ENCODE measurements around the gene SPECC1. TPM values are rescaled to one million over a fixed set of nuclear protein-coding genes. Genes with fewer than 3 reads are reported as not detected.

The SPECC1 gene
- total and polyA plus RNA-seq, 2 donors (not counting 1 experiment from before 2014, with no cell fraction given), result 13.4 to 30.9 TPM

DNA sequence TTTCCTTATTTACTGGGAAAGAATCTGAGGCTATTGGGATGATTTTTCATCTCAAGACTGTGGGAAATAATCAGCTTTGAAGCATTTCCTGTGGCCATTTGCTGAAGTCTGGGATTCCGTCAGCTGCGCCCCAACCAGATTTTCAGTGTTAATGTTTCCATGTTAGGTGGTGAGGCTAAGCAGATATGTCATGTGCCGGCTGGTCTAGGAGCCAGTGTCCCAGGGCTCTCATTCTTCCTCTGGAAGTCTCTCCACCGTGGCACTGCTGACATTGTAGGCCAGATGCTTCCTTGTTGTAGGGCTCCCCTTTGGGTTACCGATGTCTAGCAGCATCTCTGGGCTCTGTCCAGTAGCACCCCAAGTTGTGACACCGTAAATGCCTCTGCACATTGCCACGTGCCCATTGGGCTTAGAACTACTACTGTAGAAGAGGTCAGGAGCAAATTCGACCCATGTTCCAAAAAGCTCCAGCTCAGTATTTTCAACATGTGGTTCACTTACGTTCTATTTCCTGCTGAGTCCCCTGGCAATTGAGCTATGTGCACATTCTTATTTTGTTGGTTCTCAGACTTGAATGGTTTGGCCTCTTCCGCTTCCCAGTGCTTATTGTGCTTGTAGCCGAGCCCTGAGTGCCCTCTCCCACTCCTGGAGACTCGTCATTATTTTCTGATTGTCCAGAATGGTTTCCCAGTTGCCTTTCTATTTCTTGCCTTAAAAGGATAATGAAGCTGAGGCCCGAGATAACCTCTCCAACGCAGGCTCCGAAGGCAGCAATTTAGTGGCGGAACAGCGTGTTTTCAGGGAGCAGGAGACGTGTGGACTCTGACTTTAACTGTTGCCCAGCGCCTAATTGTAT is 82.2 kb downstream of the SPECC1 start:
- H3K27ac ChIP-seq (ENCODE audit: insufficient read depth, low read length), result peak overlapping the region; percentile 51
- H4K20me1 ChIP-seq (ENCODE audit: control insufficient read depth, extremely low read depth, insufficient read depth, low read length), result no peaks in the 10 kb centered on the region
- H3K9me3 ChIP-seq (ENCODE audit: control insufficient read depth, insufficient read depth, low read depth, low read length), result no peaks in the 10 kb centered on the region
- H3K36me3 ChIP-seq (ENCODE audit: control insufficient read depth, insufficient read depth, low read length), result no peaks in the 10 kb centered on the region
- H3K9ac ChIP-seq (ENCODE audit: insufficient read depth, low read length), result no peak overlapping the region
- H3K4me3 ChIP-seq (replicated peaks in 1 of 4; ENCODE audit: control extremely low read depth in 1 of 4, insufficient read depth in 1 of 4, low read depth in 3 of 4, low read length in 4 of 4), result no peak overlapping the region
- H3K79me2 ChIP-seq (ENCODE audit: control insufficient read depth, insufficient read depth, low read length), result no peaks in the 10 kb centered on the region
- peaks cover 7% of the 10 kb centered on the region for H3K4me1 ChIP-seq (ENCODE audit: control insufficient read depth, extremely low read depth, insufficient read depth, low read length)
- H3K27me3 ChIP-seq (ENCODE audit: control insufficient read depth, insufficient read depth, low read length), result no peaks in the 10 kb centered on the region
- H3K4me2 ChIP-seq (ENCODE audit: extremely low read depth, insufficient read depth, low read length), result no peak overlapping the region
- TF ChIP-seq, protein P1, sequence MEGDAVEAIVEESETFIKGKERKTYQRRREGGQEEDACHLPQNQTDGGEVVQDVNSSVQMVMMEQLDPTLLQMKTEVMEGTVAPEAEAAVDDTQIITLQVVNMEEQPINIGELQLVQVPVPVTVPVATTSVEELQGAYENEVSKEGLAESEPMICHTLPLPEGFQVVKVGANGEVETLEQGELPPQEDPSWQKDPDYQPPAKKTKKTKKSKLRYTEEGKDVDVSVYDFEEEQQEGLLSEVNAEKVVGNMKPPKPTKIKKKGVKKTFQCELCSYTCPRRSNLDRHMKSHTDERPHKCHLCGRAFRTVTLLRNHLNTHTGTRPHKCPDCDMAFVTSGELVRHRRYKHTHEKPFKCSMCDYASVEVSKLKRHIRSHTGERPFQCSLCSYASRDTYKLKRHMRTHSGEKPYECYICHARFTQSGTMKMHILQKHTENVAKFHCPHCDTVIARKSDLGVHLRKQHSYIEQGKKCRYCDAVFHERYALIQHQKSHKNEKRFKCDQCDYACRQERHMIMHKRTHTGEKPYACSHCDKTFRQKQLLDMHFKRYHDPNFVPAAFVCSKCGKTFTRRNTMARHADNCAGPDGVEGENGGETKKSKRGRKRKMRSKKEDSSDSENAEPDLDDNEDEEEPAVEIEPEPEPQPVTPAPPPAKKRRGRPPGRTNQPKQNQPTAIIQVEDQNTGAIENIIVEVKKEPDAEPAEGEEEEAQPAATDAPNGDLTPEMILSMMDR (conservative IDR thresholded peaks at IDR 0.05 in 1 of 2, IDR thresholded peaks at IDR 0.05 in 1 of 2; ENCODE audit: low read depth in 1 of 2, low read length in 2 of 2), result no peak
- TF ChIP-seq EZH2 (IDR thresholded peaks at IDR 0.05; ENCODE audit: low read length, missing control alignments), result no peak
- peak overlapping the region; percentile 20 for H2AFZ ChIP-seq (ENCODE audit: low read length)
- DNase-seq (ENCODE audit: low read depth in 2 of 2), result peak; percentile 17 to 76

DNA sequence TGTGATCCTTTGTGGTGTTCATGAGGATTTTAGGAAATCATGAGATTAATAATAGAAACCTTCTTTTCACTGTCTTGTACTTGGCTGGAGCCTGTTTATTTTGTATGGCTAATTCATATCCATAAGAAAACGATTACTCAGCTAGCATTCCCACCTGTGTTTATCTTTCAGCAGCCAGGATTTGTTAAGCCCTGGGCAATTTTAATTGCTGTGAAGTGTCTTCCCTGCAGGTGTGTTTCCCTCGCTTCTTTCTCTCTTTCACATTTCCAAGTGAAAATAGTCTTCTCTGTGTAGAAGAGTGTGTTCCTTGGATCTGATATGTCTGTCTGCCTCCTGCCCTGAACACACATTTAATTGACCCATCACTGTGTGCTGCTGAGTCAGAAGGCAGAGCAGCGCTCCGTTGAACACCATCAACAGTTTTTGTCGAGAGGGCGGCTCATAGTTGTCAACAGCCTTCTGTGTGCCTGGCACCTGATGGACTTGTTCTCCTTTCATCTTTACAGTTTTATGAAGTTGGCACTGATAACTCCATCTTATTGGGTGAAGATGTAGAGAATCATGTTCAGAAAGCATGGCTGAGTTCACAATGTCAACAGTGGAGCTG is 83.2 kb downstream of the SPECC1 start:
- Histone ChIP-seq H3K4me1 (ENCODE audit: control insufficient read depth, extremely low read depth, insufficient read depth, low read length) (peaks cover 7% of the 10 kb centered on the region), H4K20me1 (ENCODE audit: control insufficient read depth, extremely low read depth, insufficient read depth, low read length) (no peaks in the 10 kb centered on the region), H3K36me3 (ENCODE audit: control insufficient read depth, insufficient read depth, low read length) (no peaks in the 10 kb centered on the region), H2AFZ (ENCODE audit: low read length) (no peak overlapping the region), H3K27me3 (ENCODE audit: control insufficient read depth, insufficient read depth, low read length) (no peaks in the 10 kb centered on the region), H3K4me3 (replicated peaks in 1 of 4; ENCODE audit: control extremely low read depth in 1 of 4, insufficient read depth in 1 of 4, low read depth in 3 of 4, low read length in 4 of 4) (no peak overlapping the region), H3K4me2 (ENCODE audit: extremely low read depth, insufficient read depth, low read length) (no peak overlapping the region), H3K27ac (ENCODE audit: insufficient read depth, low read length) (peak overlapping the region; percentile 51), H3K9ac (ENCODE audit: insufficient read depth, low read length) (no peak overlapping the region), H3K9me3 (ENCODE audit: control insufficient read depth, insufficient read depth, low read depth, low read length) (no peaks in the 10 kb centered on the region), H3K79me2 (ENCODE audit: control insufficient read depth, insufficient read depth, low read length) (no peaks in the 10 kb centered on the region)
- peak in 1 of 2 donors; percentile 42 for DNase-seq (ENCODE audit: low read depth in 2 of 2)
- no peak for TF ChIP-seq EZH2 (IDR thresholded peaks at IDR 0.05; ENCODE audit: low read length, missing control alignments)
- TF ChIP-seq, protein P1 (conservative IDR thresholded peaks at IDR 0.05 in 1 of 2, IDR thresholded peaks at IDR 0.05 in 1 of 2; ENCODE audit: low read depth in 1 of 2, low read length in 2 of 2), result no peak

DNA sequence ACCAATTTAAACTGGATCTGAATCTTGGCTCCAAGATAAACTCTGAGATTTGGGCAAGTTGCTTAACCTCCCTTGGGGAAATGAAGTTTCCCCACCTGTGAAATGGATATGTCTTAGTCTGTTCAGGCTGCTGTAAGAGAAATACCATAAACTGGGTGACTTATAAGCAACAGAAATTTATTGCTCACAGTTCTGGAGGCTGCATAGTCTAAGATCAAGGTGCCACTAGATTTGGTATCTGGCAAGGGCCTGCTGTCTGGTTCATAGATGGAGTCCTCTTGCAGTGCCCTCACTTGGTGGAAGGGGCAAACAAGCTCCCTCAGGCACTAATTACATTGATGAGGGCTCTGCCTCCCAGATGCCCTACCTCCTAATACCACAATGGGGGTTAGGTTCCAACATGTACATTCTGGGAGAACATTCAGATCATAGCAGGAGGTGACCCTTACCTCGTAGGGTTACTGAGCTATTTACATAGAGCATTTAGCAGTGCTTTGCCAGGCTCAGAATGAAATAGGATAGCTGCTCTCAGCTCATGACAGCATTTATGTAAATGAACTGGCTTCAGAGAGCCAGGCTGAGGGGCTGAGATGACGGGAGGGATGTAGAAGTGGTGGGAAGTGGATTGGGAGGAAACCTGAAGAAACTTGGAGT is 83.9 kb downstream of the SPECC1 start:
- H3K27ac ChIP-seq (ENCODE audit: insufficient read depth, low read length), result no peak overlapping the region
- H3K27me3 ChIP-seq (ENCODE audit: control insufficient read depth, insufficient read depth, low read length), result no peaks in the 10 kb centered on the region
- no peak for DNase-seq (ENCODE audit: low read depth in 2 of 2)
- no peak overlapping the region for H3K4me2 ChIP-seq (ENCODE audit: extremely low read depth, insufficient read depth, low read length)
- no peak overlapping the region for H3K4me3 ChIP-seq (replicated peaks in 1 of 4; ENCODE audit: control extremely low read depth in 1 of 4, insufficient read depth in 1 of 4, low read depth in 3 of 4, low read length in 4 of 4)
- peaks cover 7% of the 10 kb centered on the region for H3K4me1 ChIP-seq (ENCODE audit: control insufficient read depth, extremely low read depth, insufficient read depth, low read length)
- TF ChIP-seq EZH2 (IDR thresholded peaks at IDR 0.05; ENCODE audit: low read length, missing control alignments), result no peak
- TF ChIP-seq, protein P1 (conservative IDR thresholded peaks at IDR 0.05 in 1 of 2, IDR thresholded peaks at IDR 0.05 in 1 of 2; ENCODE audit: low read depth in 1 of 2, low read length in 2 of 2), result no peak
- no peaks in the 10 kb centered on the region for H3K36me3 ChIP-seq (ENCODE audit: control insufficient read depth, insufficient read depth, low read length)
- H3K79me2 ChIP-seq (ENCODE audit: control insufficient read depth, insufficient read depth, low read length), result no peaks in the 10 kb centered on the region
- no peaks in the 10 kb centered on the region for H4K20me1 ChIP-seq (ENCODE audit: control insufficient read depth, extremely low read depth, insufficient read depth, low read length)
- H2AFZ ChIP-seq (ENCODE audit: low read length), result no peak overlapping the region
- H3K9ac ChIP-seq (ENCODE audit: insufficient read depth, low read length), result no peak overlapping the region
- H3K9me3 ChIP-seq (ENCODE audit: control insufficient read depth, insufficient read depth, low read depth, low read length), result no peaks in the 10 kb centered on the region

All from fibroblast of lung (primary cell).